ENCODE measurements around the gene PRKCI. TPM values are rescaled to one million over a fixed set of nuclear protein-coding genes. Genes with fewer than 3 reads are reported as not detected.

The PRKCI gene
- total RNA-seq, 1 experiment from 2014 or later, result 90.6 TPM

GRCh38 chr3:170233530-170233929, 11.3 kb downstream of the PRKCI start:
- POLR2A ChIA-PET, result no interaction called here
- H3K36me3 Mint-ChIP-seq, result peaks cover 17% of the 10 kb centered on the region
- CTCF ChIA-PET, result interaction anchor here (1.4 kb wide), 1 partner anchor 180 kb away, joined by 4 read pairs; no protein-coding TSS in a partner anchor
- H3K9me3 Mint-ChIP-seq, result no peaks in the 10 kb centered on the region
- no peak overlapping the region for H3K27ac Mint-ChIP-seq
- no peaks in the 10 kb centered on the region for H3K27me3 Mint-ChIP-seq (ENCODE audit: low read depth)
- 0 out of 2 replicates have a peak, but pooled peaks cover 4% of the 10 kb centered on the region for H3K4me1 Mint-ChIP-seq
- DNase-seq (ENCODE audit: low spot score), result no peak
- ATAC-seq, result no peak
- H3K4me3 Mint-ChIP-seq, result no peak overlapping the region
- TF ChIP-seq JUN (CRISPR knock-in tag; IDR thresholded peaks at IDR 0.05) (no peak), ZNF138 (CRISPR knock-in tag; conservative IDR thresholded peaks at IDR 0.05) (no peak), RELA (CRISPR knock-in tag; IDR thresholded peaks at IDR 0.05; ENCODE audit: borderline replicate concordance) (no peak), ZNF416 (CRISPR knock-in tag; IDR thresholded peaks at IDR 0.05) (no peak), ZBTB43 (CRISPR knock-in tag; IDR thresholded peaks at IDR 0.05) (no peak), E2F4 (CRISPR knock-in tag; IDR thresholded peaks at IDR 0.05; ENCODE audit: borderline replicate concordance, low read depth) (no peak), CTCF (IDR thresholded peaks at IDR 0.05) (no peak), FOXP4 (CRISPR knock-in tag; IDR thresholded peaks at IDR 0.05) (no peak), E2F1 (CRISPR knock-in tag; IDR thresholded peaks at IDR 0.05) (no peak), ZNF512 (CRISPR knock-in tag; IDR thresholded peaks at IDR 0.05; ENCODE audit: borderline replicate concordance) (no peak), HMGA2 (CRISPR knock-in tag; IDR thresholded peaks at IDR 0.05) (no peak), AFF4 (CRISPR knock-in tag; IDR thresholded peaks at IDR 0.05; ENCODE audit: borderline replicate concordance) (no peak), ZSCAN18 (CRISPR knock-in tag; IDR thresholded peaks at IDR 0.05) (no peak), ZNF281 (CRISPR knock-in tag; IDR thresholded peaks at IDR 0.05) (no peak), ESRRA (CRISPR knock-in tag; IDR thresholded peaks at IDR 0.05; ENCODE audit: borderline replicate concordance) (no peak)

Measured in WTC11 (cell line).